Keratinocyte (primary cell): Measurements from ENCODE around the gene GGACT. TPM values are rescaled to one million over a fixed set of nuclear protein-coding genes. Genes with fewer than 3 reads are reported as not detected.

ENCODE experiments used
- DNase-seq: peaks from one replicate; pipeline ENCODE4 v3.0.0-alpha.2; 2011; ENCODE audit warnings: low read depth, missing footprints, low spot score
- FAIRE-seq: peaks from 2 replicates; lab custom pipeline; 2011; peaks lifted over from hg19 to GRCh38; lab: Jason Lieb, UNC
- H2AFZ ChIP-seq: 2 replicates; pipeline ENCODE4 v1.6.0; 2012; ENCODE audit warnings: low read length, control low read depth, inconsistent platforms; ENCODE audit not compliant: control insufficient read depth
- H3K27ac ChIP-seq: 2 replicates; pipeline ENCODE4 v1.5.1; 2011; ENCODE audit warnings: low read length; ENCODE audit not compliant: control insufficient read depth, insufficient read depth
- H3K27me3 ChIP-seq: 3 replicates; pipeline ENCODE4 v1.6.0; 2011; ENCODE audit warnings: low read length; ENCODE audit not compliant: control insufficient read depth, insufficient read depth; ENCODE audit errors: extremely low read depth
- H3K36me3 ChIP-seq, 2 experiments: 2 replicates in 1 of 2; 3 replicates in 1 of 2; pipeline ENCODE4 v1.5.1; 2011; ENCODE audit warnings: low read length in 2 of 2, mild to moderate bottlenecking in 1 of 2; ENCODE audit not compliant: control insufficient read depth in 2 of 2, insufficient read depth in 2 of 2; ENCODE audit errors: extremely low read depth in 1 of 2
- H3K4me1 ChIP-seq: 3 replicates; pipeline ENCODE4 v1.5.1; 2011; ENCODE audit warnings: low read length; ENCODE audit not compliant: control insufficient read depth, insufficient read depth; ENCODE audit errors: extremely low read depth
- H3K4me2 ChIP-seq: 3 replicates; pipeline ENCODE4 v1.6.0; 2011; ENCODE audit warnings: low read depth, low read length; ENCODE audit not compliant: control insufficient read depth, insufficient read depth; ENCODE audit errors: extremely low read depth
- H3K4me3 ChIP-seq, 3 experiments: fragments of 200-600 bp in 1 of 3; sonication (generic) in 1 of 3; 2 replicates in 2 of 3; 3 replicates in 1 of 3; pipeline ENCODE4 v1.5.1; 2011 to 2016; ENCODE audit warnings: low read length in 3 of 3, mild to moderate bottlenecking in 3 of 3, control low read depth in 2 of 3, inconsistent platforms in 1 of 3, low read depth in 1 of 3, mixed read lengths in 1 of 3, mixed run types in 1 of 3, moderate library complexity in 1 of 3; ENCODE audit not compliant: control insufficient read depth in 2 of 3, insufficient read depth in 2 of 3; ENCODE audit errors: extremely low read depth in 1 of 3
- H3K79me2 ChIP-seq: 2 replicates; pipeline ENCODE4 v1.6.0; 2012; ENCODE audit warnings: low read length; ENCODE audit not compliant: control insufficient read depth, insufficient read depth
- H3K9ac ChIP-seq: 3 replicates; pipeline ENCODE4 v1.6.0; 2011; ENCODE audit warnings: low read length; ENCODE audit not compliant: control insufficient read depth, insufficient read depth; ENCODE audit errors: extremely low read depth
- H3K9me1 ChIP-seq: 3 replicates; pipeline ENCODE4 v1.6.0; 2011; ENCODE audit warnings: low read length; ENCODE audit not compliant: control insufficient read depth, insufficient read depth; ENCODE audit errors: extremely low read depth
- H3K9me3 ChIP-seq: 2 replicates; pipeline ENCODE4 v1.5.1; 2012; ENCODE audit warnings: low read depth, low read length; ENCODE audit not compliant: control insufficient read depth
- H4K20me1 ChIP-seq: 3 replicates; pipeline ENCODE4 v1.6.0; 2011; ENCODE audit warnings: low read length; ENCODE audit not compliant: control insufficient read depth, insufficient read depth; ENCODE audit errors: extremely low read depth
- EZH2 ChIP-seq: IDR thresholded peaks from one replicate; pipeline ENCODE4 v1.6.1; 2012; ENCODE audit warnings: inconsistent platforms, mild to moderate bottlenecking, low read length, moderate library complexity
- dilution Hi-C: fragments of 300-500 bp; cut with MboI; formaldehyde crosslinking; loops from one replicate; pipeline ENCODE4 v1.7.0; 2020; ENCODE audit warnings: low sequenced_read_pairs; ENCODE audit not compliant: extremely low pct_ligation_motif_present
- polyA plus RNA-seq, 5 experiments: library from polyadenylated mRNA; depleted of rRNA in 3 of 5; stranded (reverse) in 3 of 5; stranded (forward) in 1 of 5; unstranded in 1 of 5; fragments of >200 nt; gene quantifications; 1 replicate in 1 of 5; 2 replicates in 3 of 5; 3 replicates in 1 of 5; pipeline versions ENCODE4 v1.2.1 to v1.2.3, GENCODE V29; 2011 to 2012; ENCODE audit warnings: missing spikeins in 2 of 5, low read depth in 1 of 5, low replicate concordance in 1 of 5
- TF ChIP-seq, protein P1 (sequence below), 3 experiments: IDR thresholded peaks in 1 of 3; conservative IDR thresholded peaks in 1 of 3; optimal IDR thresholded peaks in 1 of 3; 2 replicates in 2 of 3; 3 replicates in 1 of 3; pipeline versions ENCODE3 to v1.5.1; 2011; ENCODE audit warnings: low read length in 3 of 3, mild to moderate bottlenecking in 3 of 3, moderate library complexity in 2 of 3, control low read depth in 1 of 3, inconsistent platforms in 1 of 3; ENCODE audit not compliant: insufficient read depth in 2 of 3; ENCODE audit errors: extremely low read depth in 1 of 3

Gene GGACT
- polyA plus RNA-seq, 1 donor (not counting 4 experiments of a cell fraction or from before 2014, with no cell fraction given) = 8.2 TPM

DNA sequence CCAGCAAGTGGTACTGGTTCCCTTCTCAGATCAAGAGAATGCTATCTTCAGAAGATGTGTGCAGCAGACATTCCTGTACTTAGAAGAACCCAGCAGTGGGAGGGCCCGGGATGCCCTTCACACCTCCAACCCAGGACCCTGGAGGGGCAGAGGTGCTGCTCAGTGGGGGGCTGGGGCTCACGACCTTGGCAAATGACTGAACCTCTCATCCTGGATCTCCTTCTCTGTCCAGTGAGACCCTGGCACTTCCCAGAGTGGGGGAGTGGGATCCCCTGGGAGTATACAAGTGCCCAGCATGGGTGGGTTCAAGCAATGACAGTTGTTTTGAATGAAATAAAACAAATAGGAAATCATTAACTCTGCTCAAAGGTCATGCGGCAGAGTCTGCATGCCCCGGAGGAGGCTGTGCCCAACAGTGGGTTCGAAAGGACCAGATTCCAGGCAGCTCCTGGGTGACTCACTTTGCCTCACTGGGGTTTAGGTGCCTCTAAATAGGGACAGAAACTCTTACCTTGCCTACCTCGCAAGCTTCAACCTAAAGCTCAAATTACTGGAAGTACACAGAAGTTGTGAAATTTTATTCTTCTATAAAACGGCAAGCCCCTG lies 26.9 kb downstream of the GGACT start:
- Histone ChIP-seq H3K79me2 (no peaks in the 10 kb centered on the region), H3K4me1 (no peaks in the 10 kb centered on the region), H3K9me3 (no peaks in the 10 kb centered on the region), H3K9me1 (no peaks in the 10 kb centered on the region), H3K9ac (no peak overlapping the region), H4K20me1 (no peaks in the 10 kb centered on the region), H2AFZ (no peak overlapping the region), H3K27me3 (no peaks in the 10 kb centered on the region), H3K4me3 (no peak overlapping the region), H3K4me2 (no peak overlapping the region), H3K36me3 (no peaks in the 10 kb centered on the region), H3K27ac (no peak overlapping the region)
- TF ChIP-seq EZH2 = no peak
- TF ChIP-seq, protein P1, sequence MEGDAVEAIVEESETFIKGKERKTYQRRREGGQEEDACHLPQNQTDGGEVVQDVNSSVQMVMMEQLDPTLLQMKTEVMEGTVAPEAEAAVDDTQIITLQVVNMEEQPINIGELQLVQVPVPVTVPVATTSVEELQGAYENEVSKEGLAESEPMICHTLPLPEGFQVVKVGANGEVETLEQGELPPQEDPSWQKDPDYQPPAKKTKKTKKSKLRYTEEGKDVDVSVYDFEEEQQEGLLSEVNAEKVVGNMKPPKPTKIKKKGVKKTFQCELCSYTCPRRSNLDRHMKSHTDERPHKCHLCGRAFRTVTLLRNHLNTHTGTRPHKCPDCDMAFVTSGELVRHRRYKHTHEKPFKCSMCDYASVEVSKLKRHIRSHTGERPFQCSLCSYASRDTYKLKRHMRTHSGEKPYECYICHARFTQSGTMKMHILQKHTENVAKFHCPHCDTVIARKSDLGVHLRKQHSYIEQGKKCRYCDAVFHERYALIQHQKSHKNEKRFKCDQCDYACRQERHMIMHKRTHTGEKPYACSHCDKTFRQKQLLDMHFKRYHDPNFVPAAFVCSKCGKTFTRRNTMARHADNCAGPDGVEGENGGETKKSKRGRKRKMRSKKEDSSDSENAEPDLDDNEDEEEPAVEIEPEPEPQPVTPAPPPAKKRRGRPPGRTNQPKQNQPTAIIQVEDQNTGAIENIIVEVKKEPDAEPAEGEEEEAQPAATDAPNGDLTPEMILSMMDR (optimal IDR thresholded peaks at IDR 0.05 in 1 of 3, IDR thresholded peaks at IDR 0.05 in 1 of 3, conservative IDR thresholded peaks at IDR 0.05 in 1 of 3; ENCODE audit: extremely low read depth in 1 of 3, insufficient read depth in 2 of 3, low read length in 3 of 3) = no peak
- dilution Hi-C loops = no loop called here
- no peak for FAIRE-seq
- no peak for DNase-seq

DNA sequence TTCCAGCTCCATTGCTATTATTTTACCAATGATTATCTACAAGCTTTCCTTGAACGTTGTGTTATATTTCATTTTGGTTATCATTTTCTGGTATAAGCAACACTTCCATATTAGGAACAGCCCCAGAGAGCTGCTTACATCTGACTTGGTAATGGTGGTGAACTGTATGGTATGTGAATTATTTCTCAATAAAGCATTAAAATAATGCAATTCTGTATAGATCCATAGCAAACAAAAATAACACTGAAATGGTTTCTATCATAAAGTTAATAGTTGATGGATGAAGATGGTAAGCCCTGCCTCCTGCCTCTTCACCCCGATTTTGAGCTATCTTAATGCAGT lies 27.5 kb downstream of the GGACT start:
- no peak overlapping the region for H2AFZ ChIP-seq
- no peak for TF ChIP-seq EZH2
- TF ChIP-seq, protein P1 (optimal IDR thresholded peaks at IDR 0.05 in 1 of 3, IDR thresholded peaks at IDR 0.05 in 1 of 3, conservative IDR thresholded peaks at IDR 0.05 in 1 of 3; ENCODE audit: extremely low read depth in 1 of 3, insufficient read depth in 2 of 3, low read length in 3 of 3) = no peak
- H3K9me1 ChIP-seq = no peaks in the 10 kb centered on the region
- H3K9me3 ChIP-seq = no peaks in the 10 kb centered on the region
- no peaks in the 10 kb centered on the region for H3K36me3 ChIP-seq
- H3K79me2 ChIP-seq = no peaks in the 10 kb centered on the region
- no peak for FAIRE-seq
- no peak overlapping the region for H3K4me2 ChIP-seq
- no peaks in the 10 kb centered on the region for H3K27me3 ChIP-seq
- H3K27ac ChIP-seq = no peak overlapping the region
- H3K4me1 ChIP-seq = no peaks in the 10 kb centered on the region
- dilution Hi-C loops = no loop called here
- no peak for DNase-seq
- no peak overlapping the region for H3K4me3 ChIP-seq
- no peaks in the 10 kb centered on the region for H4K20me1 ChIP-seq
- no peak overlapping the region for H3K9ac ChIP-seq
